Measurements from ENCODE around the gene NMB. TPM values are rescaled to one million over a fixed set of nuclear protein-coding genes. Genes with fewer than 3 reads are reported as not detected.

The NMB gene
- total RNA-seq, 1 donor = 6.9 TPM

GRCh38 chr15:84624359-84624758 lies 33.6 kb downstream of the NMB start:
- Histone ChIP-seq H3K4me1 (ENCODE audit: insufficient read depth, low read length) (no peaks in the 10 kb centered on the region), H3K4me2 (ENCODE audit: insufficient read depth, low read length) (no peak overlapping the region), H4K20me1 (ENCODE audit: insufficient read depth, low read length) (no peaks in the 10 kb centered on the region), H3K4me3 (ENCODE audit: insufficient read depth, low read length) (no peak overlapping the region), H3K36me3 (ENCODE audit: insufficient read depth, low read length) (peaks cover 21% of the 10 kb centered on the region), H3K79me2 (ENCODE audit: insufficient read depth, low read length) (no peaks in the 10 kb centered on the region), H3K27ac (ENCODE audit: low read depth, low read length) (no peak overlapping the region), H3K27me3 (ENCODE audit: insufficient read depth, low read length) (no peaks in the 10 kb centered on the region), H2AFZ (ENCODE audit: low read length) (no peak overlapping the region), H3K9me3 (ENCODE audit: low read depth, low read length) (peaks cover 25% of the 10 kb centered on the region)
- no peak for DNase-seq (ENCODE audit: insufficient read length, low spot score, missing footprints)
- no peak for TF ChIP-seq CTCF (IDR thresholded peaks at IDR 0.05; ENCODE audit: extremely low read depth, low read depth, low read length)

GRCh38 chr15:84621358-84621979 lies 36.5 kb downstream of the NMB start:
- DNase-seq (ENCODE audit: insufficient read length, low spot score, missing footprints) = no peak
- Histone ChIP-seq H3K36me3 (ENCODE audit: insufficient read depth, low read length) (peaks cover 21% of the 10 kb centered on the region), H3K9me3 (ENCODE audit: low read depth, low read length) (peaks cover 25% of the 10 kb centered on the region), H3K4me2 (ENCODE audit: insufficient read depth, low read length) (no peak overlapping the region), H3K4me1 (ENCODE audit: insufficient read depth, low read length) (no peaks in the 10 kb centered on the region), H3K4me3 (ENCODE audit: insufficient read depth, low read length) (no peak overlapping the region), H3K27me3 (ENCODE audit: insufficient read depth, low read length) (no peaks in the 10 kb centered on the region), H3K27ac (ENCODE audit: low read depth, low read length) (no peak overlapping the region), H3K79me2 (ENCODE audit: insufficient read depth, low read length) (no peaks in the 10 kb centered on the region), H2AFZ (ENCODE audit: low read length) (no peak overlapping the region), H4K20me1 (ENCODE audit: insufficient read depth, low read length) (no peaks in the 10 kb centered on the region)
- no peak for TF ChIP-seq CTCF (IDR thresholded peaks at IDR 0.05; ENCODE audit: extremely low read depth, low read depth, low read length)

GRCh38 chr15:84620626-84621025 lies 37.4 kb downstream of the NMB start:
- Histone ChIP-seq H3K79me2 (ENCODE audit: insufficient read depth, low read length) (no peaks in the 10 kb centered on the region), H3K4me2 (ENCODE audit: insufficient read depth, low read length) (no peak overlapping the region), H3K4me3 (ENCODE audit: insufficient read depth, low read length) (no peak overlapping the region), H3K27me3 (ENCODE audit: insufficient read depth, low read length) (no peaks in the 10 kb centered on the region), H4K20me1 (ENCODE audit: insufficient read depth, low read length) (no peaks in the 10 kb centered on the region), H3K9me3 (ENCODE audit: low read depth, low read length) (peaks cover 25% of the 10 kb centered on the region), H3K36me3 (ENCODE audit: insufficient read depth, low read length) (peaks cover 21% of the 10 kb centered on the region), H3K4me1 (ENCODE audit: insufficient read depth, low read length) (no peaks in the 10 kb centered on the region), H2AFZ (ENCODE audit: low read length) (no peak overlapping the region), H3K27ac (ENCODE audit: low read depth, low read length) (no peak overlapping the region)
- no peak for TF ChIP-seq CTCF (IDR thresholded peaks at IDR 0.05; ENCODE audit: extremely low read depth, low read depth, low read length)
- no peak for DNase-seq (ENCODE audit: insufficient read length, low spot score, missing footprints)

- TF ChIP-seq CTCF (IDR thresholded peaks at IDR 0.05; ENCODE audit: extremely low read depth, low read depth, low read length) = no peak
- Histone ChIP-seq H3K9me3 (ENCODE audit: low read depth, low read length) (peaks cover 12% of the 10 kb centered on the region), H3K36me3 (ENCODE audit: insufficient read depth, low read length) (peaks cover 7% of the 10 kb centered on the region), H3K4me3 (ENCODE audit: insufficient read depth, low read length) (no peak overlapping the region), H3K79me2 (ENCODE audit: insufficient read depth, low read length) (peaks cover 3% of the 10 kb centered on the region), H3K27ac (ENCODE audit: low read depth, low read length) (no peak overlapping the region), H3K27me3 (ENCODE audit: insufficient read depth, low read length) (no peaks in the 10 kb centered on the region), H3K4me1 (ENCODE audit: insufficient read depth, low read length) (no peaks in the 10 kb centered on the region), H4K20me1 (ENCODE audit: insufficient read depth, low read length) (peaks cover 5% of the 10 kb centered on the region), H2AFZ (ENCODE audit: low read length) (no peak overlapping the region), H3K4me2 (ENCODE audit: insufficient read depth, low read length) (no peak overlapping the region)
- no peak for DNase-seq (ENCODE audit: insufficient read length, low spot score, missing footprints)
These were observed 41.8 kb downstream of the NMB start for GRCh38 chr15:84616235-84616634.
